ENCODE results near the gene PGF. TPM values are rescaled to one million over a fixed set of nuclear protein-coding genes. Genes with fewer than 3 reads are reported as not detected.
"Not testable (repeated sequence)": the region's sequence is repeated elsewhere in the genome, so short reads cannot be mapped to it uniquely, and the experiment has no call there.

The PGF gene
- total RNA-seq, 1 donor from 2014 or later: 4.4 TPM

GRCh38 chr14:74942181-74942580, 13.2 kb downstream of the PGF start:
- DNase-seq (ENCODE audit: low spot score): no peak

GRCh38 chr14:74941676-74942097, 13.7 kb downstream of the PGF start:
- DNase-seq (ENCODE audit: low spot score): no peak

- no peak for DNase-seq (ENCODE audit: low spot score)
Measured at GRCh38 chr14:74940956-74941565, 14.3 kb downstream of the PGF start.

GRCh38 chr14:74938531-74939495, 16.6 kb downstream of the PGF start:
- DNase-seq (ENCODE audit: low spot score): no peak

GRCh38 chr14:74937171-74937570, 18.2 kb downstream of the PGF start:
- DNase-seq (ENCODE audit: low spot score): no peak

GRCh38 chr14:74936731-74937130, 18.7 kb downstream of the PGF start:
- DNase-seq (ENCODE audit: low spot score): no peak

- no peak for DNase-seq (ENCODE audit: low spot score)
Measured at GRCh38 chr14:74936151-74936550, 19.2 kb downstream of the PGF start.

GRCh38 chr14:74935360-74935680, 20.1 kb downstream of the PGF start:
- DNase-seq (ENCODE audit: low spot score): no peak

- no peak for DNase-seq (ENCODE audit: low spot score)
Measured at GRCh38 chr14:74934476-74935359, 20.7 kb downstream of the PGF start.

- no peak for DNase-seq (ENCODE audit: low spot score)
Measured at GRCh38 chr14:74934041-74934440, 21.4 kb downstream of the PGF start.

- not testable (repeated sequence) for DNase-seq (ENCODE audit: low spot score)
Measured at GRCh38 chr14:74932936-74933335, 22.5 kb downstream of the PGF start.

- DNase-seq (ENCODE audit: low spot score): no peak
Measured at GRCh38 chr14:74932401-74932901, 22.9 kb downstream of the PGF start.

- DNase-seq (ENCODE audit: low spot score): not testable (repeated sequence)
Measured at GRCh38 chr14:74931744-74932143, 23.7 kb downstream of the PGF start.

- no peak for DNase-seq (ENCODE audit: low spot score)
Measured at GRCh38 chr14:74929242-74929641, 26.2 kb downstream of the PGF start.

- DNase-seq (ENCODE audit: low spot score): no peak
Measured at GRCh38 chr14:74927225-74927624, 28.2 kb downstream of the PGF start.

GRCh38 chr14:74924061-74924460, 31.3 kb downstream of the PGF start:
- DNase-seq (ENCODE audit: low spot score): no peak

- peak; percentile 73 for DNase-seq (ENCODE audit: low spot score)
Measured at GRCh38 chr14:74922752-74923401, 32.5 kb downstream of the PGF start, which contains the start of gene RPS6KL1. RPS6KL1 (minus strand) TSS chr14:74923260; CDS start chr14:74921541, 1,719 bp downstream.

- DNase-seq (ENCODE audit: low spot score): no peak
Measured at GRCh38 chr14:74921987-74922751, 33.2 kb downstream of the PGF start.

- DNase-seq (ENCODE audit: low spot score): no peak
Measured at GRCh38 chr14:74921053-74921620, 34.3 kb downstream of the PGF start.

- DNase-seq (ENCODE audit: low spot score): no peak
Measured at GRCh38 chr14:74920281-74920680, 35.1 kb downstream of the PGF start.
